Activated B cell treated with CpG ODN at 0.5 μM for 24 hours (primary cell): ENCODE measurements around the gene ABCA9. TPM values are rescaled to one million over a fixed set of nuclear protein-coding genes. Genes with fewer than 3 reads are reported as not detected.

ENCODE experiments used
- ATAC-seq: fragments of 200-7000 bp; cut with Tn5 transposase; one replicate; pipeline ENCODE4 v1.10.0; 2021; ENCODE audit warnings: low read depth, mild to moderate bottlenecking, moderate library complexity
- CTCF ChIA-PET: fragments of 350-600 bp; sonication (Branson Sonifier 250); formaldehyde crosslinking; loops from one replicate; lab custom pipeline; 2021; ENCODE audit warnings: antibody characterized with exemption; lab: Charles Lee
- POLR2A ChIA-PET: fragments of 350-600 bp; sonication (Branson Sonifier 250); formaldehyde crosslinking; loops from one replicate; lab custom pipeline; 2021; ENCODE audit warnings: antibody characterized with exemption; lab: Charles Lee
- DNase-seq: peaks from one replicate; pipeline ENCODE4 v3.0.0; 2022
- H3K27ac Mint-ChIP-seq: one replicate; pipeline ENCODE4 v1.8.0; 2020; ENCODE audit warnings: mixed read lengths
- H3K27me3 Mint-ChIP-seq: one replicate; pipeline ENCODE4 v1.8.0; 2021; ENCODE audit warnings: mixed read lengths
- H3K36me3 Mint-ChIP-seq: one replicate; pipeline ENCODE4 v1.8.0; 2021; ENCODE audit warnings: low read depth, mixed read lengths
- H3K4me1 Mint-ChIP-seq: one replicate; pipeline ENCODE4 v1.8.0; 2021; ENCODE audit warnings: mixed read lengths
- H3K4me3 Mint-ChIP-seq: one replicate; pipeline ENCODE4 v1.8.0; 2020; ENCODE audit warnings: mild to moderate bottlenecking, mixed read lengths
- H3K9me3 Mint-ChIP-seq: one replicate; pipeline ENCODE4 v1.8.0; 2020; ENCODE audit warnings: mixed read lengths
- CTCF ChIP-seq: fragments of 200-600 bp; IDR thresholded peaks from one replicate; pipeline ENCODE4 v1.8.0; 2022; ENCODE audit warnings: antibody characterized with exemption, mild to moderate bottlenecking
- intact Hi-C: fragments of 100-400 bp; cut with micrococcal nuclease; formaldehyde crosslinking; loops from one replicate; pipeline ENCODE4 v1.15.1; 2024
- total RNA-seq: library from RNA; stranded (reverse); gene quantifications from 2 replicates; pipeline ENCODE4 v1.2.3, GENCODE V29; 2022

ABCA9 gene
- total RNA-seq, 1 donor from 2014 or later = 0.04 TPM

- H3K27ac Mint-ChIP-seq = no peak overlapping the region
- POLR2A ChIA-PET = no interaction called here
- H3K9me3 Mint-ChIP-seq = no peaks in the 10 kb centered on the region
- intact Hi-C loops = no loop called here
- no peak overlapping the region for H3K4me3 Mint-ChIP-seq
- no peaks in the 10 kb centered on the region for H3K36me3 Mint-ChIP-seq
- no peaks in the 10 kb centered on the region for H3K27me3 Mint-ChIP-seq
- no peaks in the 10 kb centered on the region for H3K4me1 Mint-ChIP-seq
- DNase-seq (no peak), ATAC-seq (no peak)
- CTCF ChIA-PET = no interaction called here
- no peak for TF ChIP-seq CTCF
Observed at GRCh38 chr17:69048634-69049033, 12.1 kb downstream of the ABCA9 start.

GRCh38 chr17:69047368-69048263 is 13.1 kb downstream of the ABCA9 start:
- DNase-seq (no peak), ATAC-seq (no peak)
- H3K4me1 Mint-ChIP-seq = no peaks in the 10 kb centered on the region
- H3K27ac Mint-ChIP-seq = no peak overlapping the region
- POLR2A ChIA-PET = no interaction called here
- no peaks in the 10 kb centered on the region for H3K9me3 Mint-ChIP-seq
- H3K27me3 Mint-ChIP-seq = no peaks in the 10 kb centered on the region
- CTCF ChIA-PET = no interaction called here
- H3K36me3 Mint-ChIP-seq = no peaks in the 10 kb centered on the region
- no peak overlapping the region for H3K4me3 Mint-ChIP-seq
- TF ChIP-seq CTCF = no peak
- intact Hi-C loops = no loop called here

- ChIA-PET CTCF (no interaction called here), POLR2A (no interaction called here)
- Mint-ChIP-seq H3K27ac (no peak overlapping the region), H3K4me3 (no peak overlapping the region), H3K36me3 (no peaks in the 10 kb centered on the region), H3K4me1 (no peaks in the 10 kb centered on the region), H3K27me3 (no peaks in the 10 kb centered on the region), H3K9me3 (no peaks in the 10 kb centered on the region)
- intact Hi-C loops = no loop called here
- no peak for ATAC-seq
- DNase-seq = no peak
- TF ChIP-seq CTCF = no peak
Observed at GRCh38 chr17:69046121-69046807, 14.5 kb downstream of the ABCA9 start.

GRCh38 chr17:69045646-69046045 is 15.1 kb downstream of the ABCA9 start:
- no peak for ATAC-seq
- Mint-ChIP-seq H3K9me3 (no peaks in the 10 kb centered on the region), H3K36me3 (no peaks in the 10 kb centered on the region), H3K27ac (no peak overlapping the region), H3K4me3 (no peak overlapping the region), H3K27me3 (no peaks in the 10 kb centered on the region), H3K4me1 (no peaks in the 10 kb centered on the region)
- no peak for TF ChIP-seq CTCF
- no peak for DNase-seq
- ChIA-PET POLR2A (no interaction called here), CTCF (no interaction called here)
- intact Hi-C loops = no loop called here

GRCh38 chr17:69044371-69044770 is 16.4 kb downstream of the ABCA9 start:
- ATAC-seq (no peak), DNase-seq (no peak)
- Mint-ChIP-seq H3K9me3 (no peaks in the 10 kb centered on the region), H3K4me3 (no peak overlapping the region), H3K27me3 (no peaks in the 10 kb centered on the region), H3K27ac (no peak overlapping the region), H3K36me3 (no peaks in the 10 kb centered on the region), H3K4me1 (no peaks in the 10 kb centered on the region)
- POLR2A ChIA-PET = no interaction called here
- intact Hi-C loops = no loop called here
- no peak for TF ChIP-seq CTCF
- CTCF ChIA-PET = no interaction called here
